WERI-Rb-1 (cell line): Measurements from ENCODE around the gene KCNE1.
A peak's percentile ranks its signal among the peaks of the same experiment; 100 is the strongest.

ENCODE experiments used
- DNase-seq: peaks from one replicate; pipeline ENCODE4 v3.0.0-alpha.2; 2020
- H3K27ac ChIP-seq: fragments of 250-450 bp; sonication (Bioruptor Pico); 2 replicates; pipeline ENCODE4 v1.5.1; 2020; ENCODE audit warnings: mild to moderate bottlenecking, moderate library complexity
- H3K27me3 ChIP-seq: fragments of 250-450 bp; sonication (Bioruptor Pico); 2 replicates; pipeline ENCODE4 v1.5.1; 2021; ENCODE audit warnings: mild to moderate bottlenecking, low read depth, moderate library complexity; ENCODE audit not compliant: insufficient read depth, severe bottlenecking
- H3K36me3 ChIP-seq: fragments of 250-450 bp; sonication (Bioruptor Pico); 2 replicates; pipeline ENCODE4 v1.5.1; 2020; ENCODE audit warnings: mild to moderate bottlenecking, moderate library complexity
- H3K4me3 ChIP-seq: 2 replicates; pipeline ENCODE4 v1.5.1; 2011; ENCODE audit warnings: low read depth, mild to moderate bottlenecking, control low read depth, low read length
- H3K9me3 ChIP-seq: fragments of 250-450 bp; sonication (Bioruptor Pico); 2 replicates; pipeline ENCODE4 v1.5.1; 2021; ENCODE audit warnings: mild to moderate bottlenecking, moderate library complexity; ENCODE audit not compliant: severe bottlenecking
- TF ChIP-seq, protein P1 (sequence below): IDR thresholded peaks from 2 replicates; pipeline ENCODE4 v1.5.1; 2011; ENCODE audit warnings: low read depth, mild to moderate bottlenecking, control low read depth, inconsistent platforms, low read length

The KCNE1 gene

DNA sequence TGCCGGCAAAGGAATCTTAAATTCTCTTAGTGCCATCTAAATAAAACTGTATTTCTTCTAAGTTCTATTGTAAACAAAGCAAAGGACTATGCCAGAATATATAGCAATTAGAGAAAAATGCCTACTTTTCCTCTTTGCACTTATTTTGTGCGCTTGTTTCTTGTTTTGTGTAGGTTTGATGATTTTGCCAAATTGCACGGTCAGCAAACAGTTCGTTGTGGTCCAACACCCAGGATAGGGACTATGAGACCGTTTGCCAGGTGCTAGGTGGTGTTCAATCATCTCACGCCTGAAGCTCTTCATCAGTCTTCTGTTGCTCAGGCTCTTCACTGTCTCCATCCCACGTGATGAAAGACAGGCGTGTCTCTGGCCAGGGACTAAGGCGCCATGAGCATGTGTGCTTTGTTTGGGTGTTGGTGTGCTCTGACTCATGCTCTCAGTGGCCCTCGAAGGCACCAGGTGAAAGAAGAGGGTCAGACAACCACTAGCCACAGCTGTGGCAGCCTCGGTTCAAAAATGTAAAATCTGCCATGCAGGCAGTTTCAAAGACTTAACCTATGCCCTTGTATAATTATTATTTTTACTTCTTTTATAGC lies 36.9 kb upstream of the KCNE1 start:
- Histone ChIP-seq H3K9me3 (peaks cover 8% of the 10 kb centered on the region), H3K27ac (no peak overlapping the region), H3K4me3 (no peak overlapping the region), H3K36me3 (no peaks in the 10 kb centered on the region), H3K27me3 (no peaks in the 10 kb centered on the region)
- no peak for DNase-seq
- TF ChIP-seq, protein P1, sequence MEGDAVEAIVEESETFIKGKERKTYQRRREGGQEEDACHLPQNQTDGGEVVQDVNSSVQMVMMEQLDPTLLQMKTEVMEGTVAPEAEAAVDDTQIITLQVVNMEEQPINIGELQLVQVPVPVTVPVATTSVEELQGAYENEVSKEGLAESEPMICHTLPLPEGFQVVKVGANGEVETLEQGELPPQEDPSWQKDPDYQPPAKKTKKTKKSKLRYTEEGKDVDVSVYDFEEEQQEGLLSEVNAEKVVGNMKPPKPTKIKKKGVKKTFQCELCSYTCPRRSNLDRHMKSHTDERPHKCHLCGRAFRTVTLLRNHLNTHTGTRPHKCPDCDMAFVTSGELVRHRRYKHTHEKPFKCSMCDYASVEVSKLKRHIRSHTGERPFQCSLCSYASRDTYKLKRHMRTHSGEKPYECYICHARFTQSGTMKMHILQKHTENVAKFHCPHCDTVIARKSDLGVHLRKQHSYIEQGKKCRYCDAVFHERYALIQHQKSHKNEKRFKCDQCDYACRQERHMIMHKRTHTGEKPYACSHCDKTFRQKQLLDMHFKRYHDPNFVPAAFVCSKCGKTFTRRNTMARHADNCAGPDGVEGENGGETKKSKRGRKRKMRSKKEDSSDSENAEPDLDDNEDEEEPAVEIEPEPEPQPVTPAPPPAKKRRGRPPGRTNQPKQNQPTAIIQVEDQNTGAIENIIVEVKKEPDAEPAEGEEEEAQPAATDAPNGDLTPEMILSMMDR, result no peak

DNA sequence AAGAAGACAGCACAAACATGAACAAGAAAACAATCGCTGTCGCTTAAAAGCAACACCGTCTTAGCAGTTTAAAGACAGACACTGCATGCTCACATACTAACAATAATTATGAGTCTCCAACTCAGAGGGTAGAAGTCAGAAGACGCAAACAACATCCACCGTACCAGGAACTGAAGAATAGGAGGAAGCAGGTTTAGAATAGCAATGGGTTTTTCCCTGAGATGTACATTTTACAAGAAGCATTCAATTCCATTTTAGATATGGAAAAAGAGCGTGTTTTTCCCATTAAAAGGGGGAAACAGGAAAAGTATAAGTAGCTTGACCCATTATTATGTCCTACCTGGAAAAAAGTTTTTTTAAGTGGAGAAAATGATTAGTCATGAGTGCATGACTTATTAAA lies 34.5 kb upstream of the KCNE1 start:
- no peak overlapping the region for H3K27ac ChIP-seq
- H3K36me3 ChIP-seq, result no peaks in the 10 kb centered on the region
- peaks cover 8% of the 10 kb centered on the region for H3K9me3 ChIP-seq
- TF ChIP-seq, protein P1, result no peak
- no peak overlapping the region for H3K4me3 ChIP-seq
- no peak for DNase-seq
- no peaks in the 10 kb centered on the region for H3K27me3 ChIP-seq

DNA sequence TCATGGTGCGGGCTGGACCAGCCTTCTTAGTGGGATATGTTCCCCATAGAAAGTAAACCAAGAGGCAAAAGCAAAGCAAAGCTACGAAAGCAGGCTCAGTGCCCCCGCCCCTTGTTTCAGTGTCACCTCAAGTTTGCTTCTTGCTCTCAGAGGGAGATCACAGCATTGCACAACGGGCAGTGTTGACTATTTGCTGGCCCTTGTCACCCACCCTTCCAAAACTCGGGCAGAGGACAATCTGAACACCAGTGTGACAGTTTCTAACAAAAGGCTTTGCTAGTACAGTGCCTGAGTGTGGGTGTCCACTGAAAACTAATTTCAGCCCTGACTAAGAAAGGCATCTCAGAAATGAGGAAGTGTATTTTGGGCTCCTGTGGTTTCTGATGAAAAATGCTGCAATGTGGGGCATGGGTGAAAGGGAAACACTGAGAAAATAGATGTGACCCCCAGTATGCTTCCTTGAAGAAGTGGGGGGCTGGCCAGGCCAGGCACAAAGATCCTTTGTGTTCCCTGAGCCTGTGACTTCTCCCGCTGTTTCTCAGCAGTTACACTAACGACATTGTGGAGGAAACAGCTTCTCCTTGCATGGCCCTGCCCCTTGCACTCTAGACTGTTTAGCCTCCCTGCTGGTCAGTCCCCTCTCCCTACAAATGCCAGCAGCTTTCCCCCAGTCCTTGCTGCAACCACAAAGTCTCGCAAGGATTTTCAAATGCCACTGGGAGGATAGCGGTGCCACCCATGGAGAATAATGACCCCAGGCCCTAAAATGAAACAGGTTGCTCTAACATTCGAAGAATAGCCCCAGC lies 33.3 kb upstream of the KCNE1 start:
- no peak overlapping the region for H3K4me3 ChIP-seq
- H3K27ac ChIP-seq, result no peak overlapping the region
- no peaks in the 10 kb centered on the region for H3K27me3 ChIP-seq
- no peak for DNase-seq
- TF ChIP-seq, protein P1, result no peak
- H3K36me3 ChIP-seq, result no peaks in the 10 kb centered on the region
- H3K9me3 ChIP-seq, result peaks cover 8% of the 10 kb centered on the region

DNA sequence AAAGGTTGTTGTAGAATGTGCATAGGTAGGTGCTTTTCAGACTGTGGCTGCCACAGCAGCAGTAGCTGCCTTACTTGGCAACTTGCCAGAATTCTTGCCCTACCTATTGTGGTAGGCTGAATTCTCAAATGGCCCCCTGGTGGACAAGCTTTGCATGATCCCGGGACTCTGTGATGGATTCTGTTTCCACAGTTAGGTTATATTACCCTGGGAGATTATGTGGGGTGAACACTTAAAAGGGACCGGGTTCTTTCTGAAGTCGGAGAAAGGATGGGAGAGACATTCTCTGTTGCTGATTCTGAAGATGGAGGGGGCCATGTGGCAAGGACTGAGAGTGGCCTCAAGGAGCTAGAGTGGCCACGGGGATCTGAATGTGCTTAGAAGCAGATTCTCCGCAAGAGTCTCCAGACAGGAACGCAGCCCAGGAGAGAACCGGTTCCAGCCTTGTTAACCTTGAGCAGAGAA lies 32.1 kb upstream of the KCNE1 start:
- H3K27ac ChIP-seq, result no peak overlapping the region
- H3K36me3 ChIP-seq, result no peaks in the 10 kb centered on the region
- H3K27me3 ChIP-seq, result no peaks in the 10 kb centered on the region
- TF ChIP-seq, protein P1, result peak; percentile 64
- H3K9me3 ChIP-seq, result peaks cover 8% of the 10 kb centered on the region
- H3K4me3 ChIP-seq, result no peak overlapping the region
- DNase-seq, result peak; percentile 82

DNA sequence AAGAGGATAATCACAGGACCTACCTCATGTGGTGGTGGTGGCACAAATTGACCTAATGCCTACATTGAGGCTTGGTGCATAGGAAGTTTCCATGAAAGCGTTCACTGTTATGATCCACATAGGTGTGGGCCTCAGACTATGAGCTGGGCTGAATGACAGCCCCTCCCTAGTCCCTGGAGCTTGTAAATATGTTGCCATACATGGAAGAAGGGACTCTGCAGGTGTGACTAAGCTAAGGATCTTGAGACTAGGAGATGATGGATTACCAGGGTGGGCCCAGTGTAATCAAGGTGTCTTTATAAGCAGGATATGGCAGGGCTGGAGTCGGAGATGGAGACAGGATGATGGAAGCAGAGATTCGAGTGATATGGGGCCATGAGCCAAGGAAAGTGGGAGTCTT lies 31.0 kb upstream of the KCNE1 start:
- H3K9me3 ChIP-seq, result peaks cover 8% of the 10 kb centered on the region
- no peak overlapping the region for H3K27ac ChIP-seq
- H3K27me3 ChIP-seq, result no peaks in the 10 kb centered on the region
- no peak for DNase-seq
- TF ChIP-seq, protein P1, result no peak
- H3K4me3 ChIP-seq, result no peak overlapping the region
- H3K36me3 ChIP-seq, result no peaks in the 10 kb centered on the region
